Skin of body (tissue), 3 donors: ENCODE data around the gene UBAP2. TPM values are rescaled to one million over a fixed set of nuclear protein-coding genes. Genes with fewer than 3 reads are reported as not detected.
A peak's percentile ranks its signal among the peaks of the same experiment; 100 is the strongest.

ENCODE experiments used
- DNase-seq: peaks from one replicate; lab custom pipeline; 2025; lab: John Stamatoyannopoulos, UW
- small RNA-seq: library from RNA; depleted of rRNA; stranded (forward); fragments of <200 nt; gene quantifications from one replicate; pipeline ENCODE3, GENCODE V24; 2014; ENCODE audit warnings: low replicate concordance
- total RNA-seq: library from RNA; depleted of rRNA; stranded (reverse); fragments of >200 nt; gene quantifications from one replicate; pipeline ENCODE4 v1.2.3, GENCODE V29; 2014

Gene UBAP2
- total RNA-seq, 1 donor from 2014 or later: 31.5 TPM

DNA sequence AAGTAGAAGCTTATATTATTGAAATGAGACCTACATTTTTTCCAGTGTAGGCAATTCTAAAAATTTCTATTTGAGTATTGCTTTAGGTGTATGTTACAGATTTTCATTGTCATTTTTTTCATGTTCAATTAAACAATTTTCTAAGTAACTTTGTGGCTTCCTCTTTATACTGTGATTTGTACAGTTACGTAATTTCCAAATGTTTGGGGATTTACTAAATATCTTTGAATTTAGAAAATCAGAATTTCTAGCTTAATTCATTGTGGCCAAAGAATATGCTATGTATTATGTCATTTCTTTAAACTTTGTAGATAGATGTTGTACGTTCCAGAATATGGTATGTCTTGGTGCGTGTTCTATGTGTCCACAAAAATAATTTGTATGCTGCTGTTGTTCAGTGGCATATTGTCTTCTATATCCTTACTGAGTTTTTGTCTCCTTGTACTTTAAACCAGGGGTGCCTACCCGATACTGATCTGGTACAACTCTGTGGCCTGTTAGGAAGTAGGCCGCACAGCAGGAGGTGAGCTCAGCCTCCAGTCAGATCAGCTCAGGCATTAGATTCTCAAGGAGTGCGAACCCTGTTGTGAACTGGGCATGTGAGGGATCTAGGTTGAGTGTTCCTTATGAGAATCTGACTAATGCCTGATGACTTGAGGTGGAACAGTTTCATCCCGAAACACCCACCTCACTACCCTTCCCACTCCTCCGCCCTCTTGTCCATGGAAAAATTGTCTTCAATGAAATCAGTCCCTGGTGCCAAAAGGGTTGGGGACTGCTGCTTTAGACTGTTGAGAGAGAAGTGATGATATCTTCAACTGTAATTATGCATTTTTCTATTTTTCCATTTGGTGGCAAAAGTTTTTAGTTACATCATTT lies 168.2 kb downstream of the UBAP2 start:
- no peak for DNase-seq

DNA sequence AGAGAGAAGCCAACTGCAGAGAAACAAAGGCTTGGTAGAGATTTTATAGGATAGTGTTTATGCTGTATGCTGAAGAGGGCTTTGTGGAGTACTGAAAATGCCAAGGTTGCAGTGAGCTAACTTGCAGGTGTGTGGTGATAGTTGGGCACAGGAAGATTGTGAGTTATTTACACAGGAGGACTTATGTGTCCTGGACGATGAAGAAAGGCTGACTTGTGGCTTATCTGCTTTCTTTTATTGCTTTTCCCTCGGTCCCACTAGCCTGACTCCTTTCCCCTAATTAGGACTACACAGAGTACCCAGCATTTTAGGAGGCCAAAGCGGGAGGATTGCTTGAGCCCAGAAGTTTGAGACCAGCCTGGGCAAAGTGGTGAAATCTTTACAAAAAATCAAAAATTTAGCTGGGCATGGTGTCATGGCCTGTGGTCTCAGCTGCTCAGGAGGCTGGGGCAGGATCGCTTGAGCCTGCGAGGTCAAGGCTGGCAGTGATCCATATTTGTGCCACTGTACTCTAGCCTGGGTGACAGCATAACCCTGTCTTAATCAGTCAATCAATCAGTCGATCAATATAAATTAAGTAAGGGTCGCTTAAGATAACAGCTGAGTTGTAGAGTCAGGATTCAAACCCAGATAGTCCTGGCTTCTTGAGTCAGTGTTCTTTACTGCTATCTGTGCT lies 169.9 kb downstream of the UBAP2 start:
- DNase-seq: no peak

DNA sequence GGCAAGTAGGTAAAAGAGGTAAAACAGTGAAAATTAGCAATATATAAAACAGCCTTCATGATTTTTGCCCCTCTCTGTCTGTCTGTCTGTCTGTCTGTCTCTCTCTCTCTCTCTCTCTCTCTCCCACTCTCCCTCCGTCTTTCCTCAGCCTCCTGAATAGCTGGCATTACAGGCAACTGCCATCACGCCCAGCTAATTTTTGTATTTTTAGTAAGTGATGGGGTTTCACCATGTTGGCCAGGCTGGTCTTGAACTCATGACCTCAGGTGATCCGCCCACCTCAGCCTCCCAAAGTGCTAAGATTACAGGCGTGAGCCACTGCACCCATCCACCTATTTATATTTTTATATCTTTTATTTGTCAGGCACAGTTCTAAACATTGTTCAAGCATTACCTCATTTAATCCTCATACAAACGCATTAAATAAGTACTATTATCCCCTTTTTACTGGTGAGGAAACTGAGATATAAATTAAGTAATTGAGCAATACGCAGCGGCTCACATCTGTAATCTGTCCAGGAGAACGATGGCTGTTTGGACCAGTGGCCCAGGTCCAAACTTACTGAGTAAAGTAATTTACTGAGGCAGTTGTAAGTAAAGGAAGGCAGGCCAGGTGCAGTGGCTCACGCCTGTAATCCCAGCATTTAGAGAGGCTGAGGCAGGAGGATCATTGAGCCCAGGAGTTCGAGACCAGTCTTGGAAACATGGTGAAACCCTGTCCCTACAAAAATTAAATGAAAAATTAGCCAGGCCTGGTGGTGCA lies 170.8 kb downstream of the UBAP2 start:
- DNase-seq: no peak

Small RNA genes within 50 kb of the gene (small RNA-seq; reads per million reads assigned to genes)
- 0.07 reads per million for gene RN7SKP114
- 90.6 reads per million, percentile 96 among the genes with 10 or more reads in this experiment for gene SNORD121A
- not detected for gene SNORD121B

Other genes starting within 250 kb of the UBAP2 start
- gene UBE2R2, start 231.7 kb downstream of the UBAP2 start, total RNA-seq: 19.9 TPM
- 34.0 TPM for gene DCAF12, start 77.8 kb upstream of the UBAP2 start, total RNA-seq
- 26.0 TPM for gene UBAP1, start 130.2 kb upstream of the UBAP2 start, total RNA-seq